HG03558 (cell line): ENCODE data around the gene COPZ2.
"Not testable (repeated sequence)": the region's sequence is repeated elsewhere in the genome, so short reads cannot be mapped to it uniquely, and the experiment has no call there.

Source experiments
- ATAC-seq: cut with Tn5 transposase; IDR thresholded peaks from one replicate; pipeline ENCODE4 v1.9.1; 2021; ENCODE audit warnings: moderate number of reproducible peaks; ENCODE audit not compliant: unreplicated experiment; ENCODE audit errors: extremely low read depth

COPZ2 gene

GRCh38 chr17:48036693-48037035 is 933 bp downstream of the COPZ2 start:
- ATAC-seq = no peak

GRCh38 chr17:48034734-48035133 is 2.9 kb downstream of the COPZ2 start:
- not testable (repeated sequence) for ATAC-seq

- no peak for ATAC-seq
These were observed 5.6 kb downstream of the COPZ2 start for GRCh38 chr17:48031966-48032365.

- ATAC-seq = no peak
These were observed 7.1 kb downstream of the COPZ2 start for GRCh38 chr17:48030531-48030930.

- ATAC-seq = no peak
These were observed 8.9 kb downstream of the COPZ2 start for GRCh38 chr17:48028736-48029135.

GRCh38 chr17:48027322-48027981 is 10.1 kb downstream of the COPZ2 start:
- ATAC-seq = no peak

- no peak for ATAC-seq
These were observed 10.9 kb downstream of the COPZ2 start for GRCh38 chr17:48026502-48027321.

- no peak for ATAC-seq
These were observed 11.6 kb downstream of the COPZ2 start for GRCh38 chr17:48025904-48026501.

GRCh38 chr17:48025040-48025903 is 12.3 kb downstream of the COPZ2 start:
- peak; percentile 31 for ATAC-seq

- ATAC-seq = no peak
These were observed 13.2 kb downstream of the COPZ2 start for GRCh38 chr17:48024149-48025039.

GRCh38 chr17:48023400-48024148 is 14.0 kb downstream of the COPZ2 start:
- no peak for ATAC-seq

- ATAC-seq = no peak
These were observed 14.7 kb downstream of the COPZ2 start for GRCh38 chr17:48022901-48023300.

- ATAC-seq = no peak
These were observed 15.7 kb downstream of the COPZ2 start for GRCh38 chr17:48021934-48022333.

- not testable (repeated sequence) for ATAC-seq
These were observed 19.8 kb downstream of the COPZ2 start for GRCh38 chr17:48017817-48018158.

- ATAC-seq = no peak
These were observed 21.5 kb downstream of the COPZ2 start for GRCh38 chr17:48016112-48016511.

- ATAC-seq = no peak
These were observed 22.9 kb downstream of the COPZ2 start for GRCh38 chr17:48014595-48015111.

GRCh38 chr17:48013876-48014594 is 23.6 kb downstream of the COPZ2 start:
- ATAC-seq = no peak

GRCh38 chr17:48012654-48013053 is 24.9 kb downstream of the COPZ2 start:
- no peak for ATAC-seq
